COLO668 (cell line): ENCODE results near the gene LIN7A.
"Not testable (repeated sequence)": the region's sequence is repeated elsewhere in the genome, so short reads cannot be mapped to it uniquely, and the experiment has no call there.

Source experiments
- DNase-seq: peaks from one replicate; lab custom pipeline; 2025; ENCODE audit not compliant: unreplicated experiment; lab: John Stamatoyannopoulos, UW

Gene LIN7A

DNA sequence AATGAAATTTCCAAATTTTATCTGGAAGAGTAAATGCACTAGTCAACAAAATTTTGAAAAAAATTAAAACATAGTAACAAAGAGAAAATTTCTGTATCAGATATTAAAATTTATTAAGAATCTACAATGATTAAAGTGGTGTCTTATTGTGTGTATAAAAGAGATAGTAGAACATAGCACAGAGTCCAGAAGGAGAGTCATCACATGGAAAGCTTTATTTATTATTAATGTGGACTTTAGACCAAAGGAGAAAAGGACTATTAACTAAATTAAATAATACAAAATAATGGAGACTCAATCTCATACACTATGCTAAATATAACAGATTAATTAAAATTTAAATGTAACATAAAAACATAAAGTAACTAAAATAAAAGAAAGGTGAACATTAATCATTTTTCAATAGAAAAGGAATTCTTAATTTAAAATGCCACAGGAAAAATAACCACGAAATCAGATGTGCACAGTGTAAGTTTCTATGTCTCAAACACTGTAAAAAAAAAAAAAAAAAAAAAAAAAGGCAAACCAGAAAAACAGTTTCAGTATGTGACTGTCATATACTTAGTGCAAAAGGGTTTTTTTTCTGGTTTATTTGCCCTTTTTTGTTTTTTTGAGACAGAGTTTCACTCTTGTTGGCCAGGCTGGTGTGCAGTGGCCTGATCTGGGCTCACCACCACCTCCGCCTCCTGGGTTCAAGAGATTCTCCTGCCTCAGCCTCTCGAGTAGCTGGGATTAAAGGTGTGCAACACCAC is 125.6 kb downstream of the LIN7A start:
- no peak for DNase-seq

DNA sequence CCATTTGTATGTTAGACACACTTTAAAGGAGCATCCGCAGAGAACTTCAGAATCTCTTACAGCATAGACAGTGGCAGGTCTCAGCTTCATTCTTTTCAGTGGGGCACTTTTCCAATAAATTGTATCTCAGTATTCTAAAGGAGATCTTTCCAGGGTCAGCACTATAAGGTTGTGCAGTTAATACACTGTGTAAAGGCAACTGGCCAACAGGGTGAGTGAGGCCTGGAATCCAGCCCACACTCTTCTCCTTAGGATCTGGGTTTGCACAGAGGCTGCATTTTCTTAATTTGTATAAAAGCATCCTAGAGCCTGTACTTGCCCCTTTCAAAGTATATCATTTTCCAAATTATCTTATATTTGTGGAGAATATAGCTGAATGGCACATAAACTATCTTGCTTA is 126.9 kb downstream of the LIN7A start:
- no peak for DNase-seq

DNA sequence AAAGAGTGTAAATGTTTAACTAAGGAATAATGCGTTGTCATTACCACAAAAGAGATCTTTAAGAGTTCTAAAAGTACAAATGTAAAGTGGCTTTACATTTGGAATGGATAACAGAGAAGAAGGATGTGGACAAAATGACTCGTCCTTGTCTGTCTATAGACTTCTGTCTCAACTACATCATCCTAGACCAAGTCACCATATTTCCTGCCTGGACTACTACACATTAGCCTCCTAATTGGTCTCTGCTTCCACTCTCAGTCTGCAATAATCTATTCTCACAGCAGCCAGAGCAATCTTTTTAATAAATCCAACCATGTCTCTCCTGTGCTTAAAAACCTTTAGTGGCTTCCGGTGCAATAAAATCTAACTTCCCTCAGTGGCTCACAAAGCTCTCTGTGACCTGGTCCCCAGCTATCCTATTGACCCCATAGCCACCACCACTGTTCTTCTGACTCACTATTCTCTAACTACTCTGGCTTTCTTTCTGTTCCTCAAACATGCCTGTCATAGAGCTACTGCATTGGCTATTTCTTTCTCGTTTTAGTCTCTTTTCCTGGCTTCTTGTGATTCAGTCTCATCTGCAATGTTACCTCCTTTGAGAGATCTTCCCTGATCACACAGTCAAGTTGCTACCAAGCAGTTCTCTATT is 130.0 kb downstream of the LIN7A start:
- no peak for DNase-seq

DNA sequence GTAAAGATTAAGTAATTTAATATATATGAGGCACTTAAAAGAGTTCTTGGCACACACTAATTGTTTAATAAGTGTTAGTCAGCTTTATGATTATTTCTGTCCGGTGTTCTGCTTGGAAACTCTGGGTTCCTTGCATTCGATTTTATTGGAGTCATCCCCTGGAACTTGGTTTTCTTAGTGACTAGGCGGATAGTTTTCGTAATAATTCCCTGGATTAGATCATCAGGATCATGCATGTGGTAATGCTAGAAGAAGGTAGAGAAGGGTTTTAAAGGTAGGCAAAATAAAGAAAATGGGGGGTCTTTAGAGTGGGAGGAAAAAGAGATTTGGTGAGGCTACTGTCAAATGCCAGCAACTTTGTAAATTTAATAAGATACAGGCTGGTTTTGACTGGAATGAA is 132.6 kb downstream of the LIN7A start:
- no peak for DNase-seq

DNA sequence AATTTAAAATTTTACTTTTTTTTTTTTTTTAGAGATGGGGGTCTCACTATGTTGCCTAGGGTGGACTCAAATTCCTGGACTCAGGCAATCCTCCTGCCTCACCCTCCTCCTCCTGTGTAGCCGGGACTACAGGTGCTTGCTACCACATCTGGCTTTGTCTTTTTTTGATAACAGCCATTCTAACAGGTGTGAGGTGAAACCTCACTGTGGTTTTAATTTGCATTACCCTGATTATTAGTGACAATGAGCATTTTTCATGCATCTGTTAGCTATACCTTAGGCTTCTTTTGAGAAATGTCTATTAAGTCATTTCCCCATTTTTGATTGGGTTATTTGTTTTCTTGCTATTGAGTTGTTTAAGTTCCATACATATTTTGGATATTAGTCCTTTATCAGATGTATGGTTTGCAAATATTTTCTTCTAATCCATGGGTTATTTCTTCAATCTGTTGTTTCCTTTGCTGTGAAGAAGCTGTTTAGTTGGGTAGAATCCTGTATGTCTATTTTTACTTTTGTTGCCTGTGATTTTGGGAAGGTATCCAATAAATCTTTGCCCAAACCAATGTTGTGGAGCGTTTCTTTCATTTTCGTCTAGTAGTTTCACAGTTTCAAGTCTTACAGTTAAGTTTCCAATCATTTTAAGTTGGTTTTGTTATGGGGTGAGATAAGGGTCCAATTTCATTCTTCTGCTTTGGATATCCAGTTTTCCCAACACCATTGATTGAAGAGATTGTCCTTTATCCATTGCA is 134.9 kb downstream of the LIN7A start:
- DNase-seq: no peak

DNA sequence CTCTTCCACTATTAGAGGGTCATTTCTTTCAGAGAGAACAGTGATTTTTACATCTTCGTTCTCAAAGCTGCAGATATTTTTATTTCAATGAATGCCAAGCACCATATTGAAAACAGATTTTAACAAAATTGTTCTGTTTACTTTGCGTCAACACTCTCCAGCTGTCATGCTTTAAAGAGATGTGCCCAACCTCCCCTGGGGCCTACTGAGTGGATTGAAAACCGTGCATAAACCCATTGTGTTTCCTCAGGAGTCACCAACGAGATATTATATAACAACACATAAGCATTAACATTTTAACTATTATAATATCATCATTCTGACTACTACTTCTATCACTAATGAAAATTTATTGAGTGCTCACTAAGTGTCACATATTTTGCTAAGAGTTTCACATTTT is 139.5 kb downstream of the LIN7A start:
- DNase-seq: no peak

DNA sequence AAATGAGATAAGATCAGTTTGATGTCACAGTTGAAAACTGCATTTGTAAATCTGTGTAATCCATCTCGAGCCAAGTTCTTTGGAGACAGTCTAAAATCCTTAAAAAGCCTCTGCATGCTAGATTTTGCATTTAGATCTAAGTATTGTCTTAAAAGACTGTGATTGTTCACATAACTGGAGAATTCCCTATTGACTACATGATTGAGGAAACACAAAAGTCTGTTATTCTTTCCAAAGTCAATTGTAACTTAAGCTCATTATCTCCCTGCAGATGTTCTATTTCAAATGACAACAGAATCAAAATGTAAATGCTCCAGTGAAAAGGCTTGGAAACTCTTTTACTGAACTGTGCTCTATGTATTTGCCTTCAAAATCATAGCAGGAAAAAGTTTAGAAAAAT is 143.2 kb downstream of the LIN7A start:
- DNase-seq: no peak

DNA sequence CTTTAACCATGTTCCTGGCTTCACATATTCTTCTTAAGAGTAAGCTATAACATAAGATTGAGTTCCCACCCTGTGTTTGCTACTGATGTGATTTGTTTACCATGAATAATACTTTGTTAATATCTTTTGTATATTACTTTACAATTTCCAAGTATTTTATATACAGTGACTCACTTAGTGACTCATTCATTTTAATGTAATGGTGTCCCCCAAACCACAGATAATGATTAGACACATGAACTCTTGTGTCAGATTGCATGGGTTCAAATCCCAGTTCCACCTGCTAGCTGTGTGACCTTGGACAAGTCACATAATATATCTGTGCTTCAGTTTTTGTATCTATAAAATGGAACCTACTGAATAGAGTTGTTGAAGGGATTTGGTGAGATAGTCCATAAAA is 144.9 kb downstream of the LIN7A start:
- DNase-seq: no peak

DNA sequence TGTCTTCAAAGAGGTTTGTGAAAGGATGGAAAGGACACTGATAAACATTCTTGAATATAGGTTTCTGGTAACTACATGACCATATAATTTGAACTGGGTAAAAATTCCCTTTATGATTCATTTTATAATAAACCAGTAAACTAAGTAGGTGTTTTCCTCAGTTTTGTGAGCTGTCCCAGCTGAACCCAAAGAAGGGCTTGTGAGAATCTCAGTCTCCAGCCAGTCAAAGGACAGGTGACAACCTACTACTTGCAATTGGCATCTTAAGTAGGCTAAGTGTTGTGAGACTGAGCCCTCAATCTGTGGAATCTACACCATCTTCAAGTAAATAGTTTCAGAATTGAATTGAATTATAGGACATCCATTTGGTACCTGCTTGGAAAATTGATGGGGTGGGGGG is 145.9 kb downstream of the LIN7A start:
- no peak for DNase-seq

DNA sequence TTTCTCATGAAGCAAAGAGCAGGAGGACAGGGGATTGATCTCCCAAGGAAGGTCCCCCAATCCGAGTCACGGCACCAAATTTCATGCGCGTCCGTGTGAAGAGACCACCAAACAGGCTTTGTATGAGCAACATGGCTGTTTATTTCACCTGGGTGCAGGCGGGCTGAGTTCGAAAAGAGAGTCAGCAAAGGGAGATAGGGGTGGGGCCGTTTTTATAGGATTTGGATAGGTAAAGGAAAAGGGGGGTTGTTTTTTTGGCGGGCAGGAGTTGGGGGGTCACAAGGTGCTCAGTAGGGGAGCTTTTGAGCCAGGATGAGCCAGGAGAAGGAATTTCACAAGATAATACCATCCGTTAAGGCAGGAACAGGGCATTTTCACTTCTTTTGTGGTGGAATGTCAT is 149.3 kb downstream of the LIN7A start:
- DNase-seq: not testable (repeated sequence)

DNA sequence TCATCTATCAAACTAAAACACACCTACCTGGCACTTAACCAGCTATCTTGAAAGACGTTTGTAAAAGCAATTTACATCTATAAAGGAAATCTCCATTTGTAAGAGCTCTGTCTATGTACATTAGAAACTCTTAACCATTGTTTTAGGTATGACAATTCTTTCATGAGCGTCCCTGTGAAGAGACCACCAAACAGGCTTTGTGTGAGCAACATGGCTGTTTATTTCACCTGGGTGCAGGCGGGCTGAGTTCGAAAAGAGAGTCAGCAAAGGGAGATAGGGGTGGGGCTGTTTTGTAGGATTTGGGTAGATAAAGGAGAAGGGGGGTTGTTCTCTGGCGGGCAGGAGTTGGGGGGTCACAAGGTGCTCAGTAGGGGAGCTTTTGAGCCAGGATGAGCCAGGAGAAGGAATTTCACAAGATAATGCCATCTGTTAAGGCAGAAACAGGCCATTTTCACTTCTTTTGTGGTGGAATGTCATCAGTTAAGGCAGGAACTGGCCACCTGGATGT is 154.7 kb downstream of the LIN7A start:
- DNase-seq: not testable (repeated sequence)

DNA sequence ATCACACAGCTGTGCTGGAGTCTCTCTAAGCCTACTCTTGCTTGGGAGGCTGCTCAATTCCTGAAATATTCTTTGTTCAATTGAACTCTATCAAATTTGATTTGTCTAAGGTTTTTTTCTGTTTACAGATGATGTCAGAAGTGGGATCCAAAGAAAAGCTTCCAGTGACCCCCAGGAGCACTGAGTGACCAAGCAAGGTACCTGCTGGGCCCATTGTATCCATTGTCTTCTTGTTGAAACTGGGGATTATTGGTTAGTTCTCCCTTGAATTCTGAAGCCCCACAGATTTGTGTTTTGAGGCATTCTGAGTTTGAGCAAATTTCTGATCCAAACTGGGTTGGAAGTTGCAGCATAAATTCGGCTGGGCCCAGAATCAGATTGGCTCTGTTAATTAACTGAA is 156.4 kb downstream of the LIN7A start:
- no peak for DNase-seq

DNA sequence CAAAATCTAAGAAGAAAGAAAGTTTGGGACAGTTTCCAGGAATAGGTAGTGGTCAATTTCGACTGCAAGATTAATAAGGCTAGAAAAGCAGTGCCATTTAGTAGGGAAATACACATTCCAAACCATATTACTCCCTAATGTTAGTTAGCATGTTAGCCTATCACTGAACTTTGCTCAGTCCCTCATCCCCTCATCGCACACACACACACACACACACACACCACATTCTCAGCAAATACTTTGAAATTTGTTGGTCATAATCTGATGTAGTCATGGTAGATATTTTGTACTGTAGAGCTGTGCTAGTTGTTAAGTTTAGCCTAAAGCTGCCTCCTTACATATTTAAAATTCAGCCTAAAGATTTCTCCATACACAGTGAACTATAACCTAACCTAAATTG is 157.0 kb downstream of the LIN7A start:
- DNase-seq: no peak

DNA sequence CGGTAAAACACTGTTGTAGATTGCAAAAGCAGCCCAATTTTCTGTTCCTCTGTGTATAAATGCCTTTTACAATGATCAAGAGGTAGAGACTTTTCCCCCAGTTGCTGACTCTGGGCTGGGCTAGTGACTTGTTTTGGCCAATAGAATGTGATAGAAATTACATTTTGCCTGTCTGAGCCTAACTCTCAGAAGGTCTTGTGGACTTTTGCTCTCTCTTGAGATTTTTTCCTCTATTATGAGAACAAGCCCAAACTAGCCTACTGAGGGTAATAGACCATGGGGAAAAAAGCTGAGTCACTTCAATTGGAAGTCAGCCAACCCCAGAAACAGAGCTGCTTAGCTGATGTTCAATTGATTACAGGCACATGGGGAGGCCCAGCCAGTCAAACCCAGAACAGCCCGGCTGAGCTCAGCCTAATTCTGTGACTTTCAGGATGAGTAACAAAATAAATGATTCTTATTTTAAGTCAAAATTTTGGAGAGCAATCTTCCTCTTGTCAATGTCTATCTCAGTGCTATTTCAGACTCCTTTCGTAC is 159.7 kb downstream of the LIN7A start:
- peak; percentile 90 for DNase-seq

DNA sequence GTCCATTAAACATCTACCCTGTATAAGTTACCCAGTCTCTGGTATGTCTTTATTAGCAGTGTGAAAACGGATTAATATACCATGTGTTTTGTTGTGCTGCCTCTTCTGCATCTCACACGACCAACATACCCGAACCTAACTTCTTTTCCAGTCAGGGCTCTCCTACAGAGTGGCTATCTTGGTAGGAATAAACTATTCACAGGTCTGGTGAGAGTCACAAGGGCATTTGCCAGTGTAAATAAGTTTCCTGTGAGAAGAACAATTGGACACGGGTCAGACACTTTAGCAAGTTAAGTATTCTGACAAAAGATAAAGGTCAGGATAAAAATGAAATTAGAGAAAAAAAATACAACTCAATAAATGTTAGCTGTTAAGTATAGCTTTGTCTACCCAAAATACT is 160.1 kb downstream of the LIN7A start:
- DNase-seq: no peak

DNA sequence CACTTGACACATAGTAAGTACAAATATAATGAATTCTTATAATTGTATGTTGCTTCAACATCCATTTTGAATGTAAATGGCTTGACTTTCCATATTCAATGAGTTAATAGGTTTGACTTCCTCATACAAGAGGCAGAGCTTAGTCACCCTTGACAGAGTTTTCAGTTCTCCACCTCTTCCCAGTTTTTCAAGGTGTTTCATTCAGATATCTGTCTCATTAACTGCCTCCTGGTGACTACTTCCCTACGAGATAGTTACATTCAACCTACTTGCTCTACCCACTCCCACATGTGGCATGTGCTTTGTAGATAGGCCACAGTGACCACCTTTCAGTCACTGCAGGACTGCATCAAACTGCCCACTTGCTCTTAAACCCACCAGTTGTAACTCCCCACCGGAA is 161.0 kb downstream of the LIN7A start:
- DNase-seq: no peak

DNA sequence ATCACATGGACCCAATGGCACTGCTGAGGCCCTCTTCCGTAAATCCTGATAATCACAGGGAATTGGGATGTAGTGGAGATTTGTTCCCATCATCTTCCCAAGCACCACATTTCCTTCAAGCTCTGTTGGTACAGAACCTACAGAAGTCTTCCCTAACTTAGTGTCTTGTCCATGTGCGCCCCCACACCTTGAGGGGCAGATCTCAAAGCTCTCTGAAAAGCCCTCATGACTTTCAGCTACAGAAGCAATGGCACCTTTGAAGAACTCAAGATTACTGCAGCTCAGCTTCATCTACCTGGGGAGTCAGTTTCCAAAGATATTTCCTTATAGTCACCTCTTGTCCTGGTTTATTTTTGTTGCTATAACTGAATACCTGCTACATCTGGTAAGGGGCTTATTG is 166.8 kb downstream of the LIN7A start:
- no peak for DNase-seq

DNA sequence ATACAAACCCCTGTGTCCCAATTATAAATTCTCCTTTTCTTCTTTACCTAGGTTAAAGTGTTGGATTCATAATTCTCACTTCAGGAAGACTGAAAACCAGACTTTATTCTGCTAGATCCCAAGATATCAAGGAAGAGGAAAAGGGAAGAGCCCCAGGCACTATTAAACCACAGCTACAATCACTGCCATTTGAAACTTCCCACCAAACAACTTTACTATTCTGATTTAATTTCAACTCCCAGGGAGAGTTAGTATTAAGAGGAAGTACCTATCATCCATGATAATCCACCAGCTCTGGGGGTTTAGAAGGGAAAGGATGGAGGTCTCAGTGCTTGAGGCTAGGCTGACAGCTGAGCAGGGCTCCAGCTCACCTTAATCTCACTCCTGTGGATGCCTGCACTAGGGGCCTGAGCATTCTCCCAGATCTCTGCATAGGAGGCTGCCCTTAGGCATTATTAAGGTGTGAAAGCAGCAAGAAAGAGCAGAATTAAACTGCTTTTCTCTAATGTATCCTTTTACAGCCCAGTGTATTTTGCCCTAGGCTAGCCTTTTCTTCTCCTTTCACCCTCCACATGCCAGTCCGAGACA is 168.1 kb downstream of the LIN7A start:
- no peak for DNase-seq

DNA sequence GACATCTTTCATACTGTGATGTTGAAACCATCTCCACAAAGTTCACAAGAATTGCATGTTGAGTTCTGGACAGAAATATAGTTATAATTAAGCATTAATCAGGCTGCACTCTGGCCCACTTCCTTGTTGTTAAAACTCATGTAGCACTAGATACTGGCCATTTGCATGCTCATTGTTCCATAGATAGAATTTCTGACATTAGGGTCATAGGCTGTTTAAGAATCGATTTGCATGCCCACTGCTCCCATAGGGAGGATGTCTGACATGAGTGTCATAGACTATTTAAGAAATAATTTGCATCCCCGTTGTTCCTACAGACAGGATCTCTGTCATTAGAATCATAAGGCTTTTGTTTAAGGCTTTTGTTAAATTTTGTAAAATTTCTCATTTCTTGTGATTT is 170.8 kb downstream of the LIN7A start:
- DNase-seq: no peak

DNA sequence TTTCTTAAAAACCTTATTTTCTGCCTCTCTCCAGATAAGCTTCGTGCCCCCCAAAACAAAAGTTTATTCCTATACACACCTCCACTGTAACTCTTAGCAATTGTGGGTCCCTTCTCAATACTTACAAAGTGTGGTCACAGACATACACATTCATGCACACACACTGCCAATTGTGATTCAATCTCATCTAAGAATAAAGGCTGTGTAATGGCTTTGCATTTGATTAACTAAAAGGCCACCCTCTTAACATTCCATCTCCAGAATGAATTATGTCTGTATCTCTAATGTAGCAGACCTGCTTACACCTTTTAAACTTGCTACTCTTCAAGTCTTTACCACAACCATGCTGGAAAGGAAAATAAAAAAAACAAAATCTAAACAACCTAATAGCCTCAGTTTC is 171.5 kb downstream of the LIN7A start:
- no peak for DNase-seq

DNA sequence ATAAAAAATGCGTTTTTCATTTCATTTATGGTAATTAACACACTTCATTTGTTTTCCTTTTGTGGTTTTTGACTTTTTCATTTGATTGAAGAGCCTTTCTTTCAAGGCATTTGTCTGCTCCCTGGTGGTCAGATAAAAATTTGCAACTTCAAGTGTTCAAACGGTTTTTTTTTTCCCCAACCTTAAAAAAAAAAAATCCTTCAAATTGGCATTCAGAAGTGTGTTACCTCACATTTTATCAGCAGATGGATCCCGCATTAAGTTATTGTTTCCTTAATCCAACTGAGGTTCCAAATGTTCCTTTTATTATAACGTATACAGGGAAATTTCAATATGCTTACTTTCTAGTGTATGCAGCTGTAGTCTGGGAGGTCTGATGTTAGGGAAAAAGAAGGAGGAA is 173.9 kb downstream of the LIN7A start:
- no peak for DNase-seq
